DMS53 treated with DMSO at 0.1 percent for 48 hours (cell line): ENCODE data around the gene ZNF467.

ENCODE experiments used
- DNase-seq: peaks from one replicate; lab custom pipeline; 2025; ENCODE audit not compliant: unreplicated experiment; lab: John Stamatoyannopoulos, UW

Gene ZNF467

DNA sequence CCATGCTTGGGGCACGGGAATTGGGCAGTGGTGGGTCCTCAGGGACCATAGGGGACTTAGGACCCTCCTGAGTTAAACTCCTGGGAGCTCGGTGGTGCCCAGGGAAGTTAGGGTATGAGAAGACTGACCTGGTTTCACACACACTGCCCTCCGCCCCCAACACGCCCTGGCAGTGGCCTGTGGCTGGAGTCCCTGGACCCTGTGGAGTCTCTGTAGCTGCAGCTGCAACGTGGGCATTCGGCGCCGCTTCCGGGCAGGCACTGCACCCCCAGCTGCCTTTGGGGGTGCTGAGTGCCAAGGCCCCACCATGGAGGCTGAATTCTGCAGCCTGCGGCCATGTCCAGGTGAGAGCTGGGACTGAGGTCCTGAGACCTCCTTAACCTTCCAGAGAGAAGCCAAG lies 34.9 kb upstream of the ZNF467 start:
- no peak for DNase-seq

DNA sequence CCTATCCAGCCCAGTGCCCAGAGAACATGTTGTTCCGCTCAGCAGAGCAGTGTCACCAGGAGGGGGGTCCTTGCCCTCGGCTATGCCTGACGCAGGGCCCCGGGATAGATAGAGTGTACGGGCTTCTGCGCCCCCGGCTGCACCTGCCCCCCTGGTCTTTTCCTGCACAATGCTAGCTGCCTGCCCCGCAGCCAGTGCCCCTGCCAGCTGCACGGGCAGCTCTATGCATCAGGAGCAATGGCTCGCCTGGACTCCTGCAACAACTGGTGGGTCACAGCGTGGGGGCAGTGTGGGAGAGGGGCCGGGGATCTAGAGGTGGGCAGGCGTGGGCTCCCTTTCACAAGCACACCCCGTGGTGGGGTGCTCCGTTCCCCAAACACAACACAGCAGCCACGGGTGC lies 33.3 kb upstream of the ZNF467 start:
- DNase-seq: no peak

DNA sequence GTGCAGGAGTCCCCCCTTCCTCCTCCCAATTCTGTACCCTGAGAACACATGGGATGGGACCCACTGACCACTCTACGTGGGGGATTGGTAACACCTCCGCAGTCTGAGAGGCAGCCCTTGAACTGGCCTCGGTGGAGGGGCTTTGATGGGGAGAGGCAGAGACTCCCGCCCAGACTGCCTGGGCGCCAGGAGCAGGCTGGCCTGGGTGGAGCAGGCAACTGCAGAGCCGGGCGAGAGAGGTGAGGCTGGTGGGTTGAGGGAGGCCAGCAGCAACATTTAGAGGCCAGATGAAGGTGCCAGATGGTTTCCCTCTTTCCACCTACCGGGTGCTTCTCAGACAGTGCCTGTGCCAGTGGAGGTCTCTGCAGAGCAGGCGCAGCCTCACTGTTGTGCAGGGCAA lies 30.7 kb upstream of the ZNF467 start:
- DNase-seq: no peak

DNA sequence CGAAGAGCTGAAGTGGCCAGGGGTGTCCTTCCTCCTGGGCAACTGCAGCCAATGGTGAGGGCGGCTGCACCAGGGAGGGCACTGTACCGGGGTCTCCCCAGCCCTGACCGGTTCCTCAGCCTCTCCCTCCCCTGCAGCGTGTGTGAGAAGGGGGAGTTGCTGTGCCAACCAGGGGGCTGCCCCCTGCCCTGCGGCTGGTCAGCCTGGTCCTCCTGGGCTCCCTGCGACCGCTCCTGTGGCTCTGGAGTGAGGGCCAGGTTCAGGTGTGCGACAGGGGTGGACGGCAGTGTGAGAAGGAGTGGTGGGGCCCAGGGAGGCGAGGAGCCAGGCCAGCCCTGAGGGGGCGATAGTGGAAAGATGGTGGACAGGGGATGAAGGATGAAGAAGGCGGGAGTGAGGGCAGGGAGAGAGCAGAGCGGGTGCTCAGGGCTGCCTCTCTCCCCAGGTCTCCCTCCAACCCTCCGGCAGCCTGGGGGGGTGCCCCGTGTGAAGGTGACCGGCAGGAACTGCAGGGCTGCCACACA lies 30.2 kb upstream of the ZNF467 start:
- DNase-seq: no peak

DNA sequence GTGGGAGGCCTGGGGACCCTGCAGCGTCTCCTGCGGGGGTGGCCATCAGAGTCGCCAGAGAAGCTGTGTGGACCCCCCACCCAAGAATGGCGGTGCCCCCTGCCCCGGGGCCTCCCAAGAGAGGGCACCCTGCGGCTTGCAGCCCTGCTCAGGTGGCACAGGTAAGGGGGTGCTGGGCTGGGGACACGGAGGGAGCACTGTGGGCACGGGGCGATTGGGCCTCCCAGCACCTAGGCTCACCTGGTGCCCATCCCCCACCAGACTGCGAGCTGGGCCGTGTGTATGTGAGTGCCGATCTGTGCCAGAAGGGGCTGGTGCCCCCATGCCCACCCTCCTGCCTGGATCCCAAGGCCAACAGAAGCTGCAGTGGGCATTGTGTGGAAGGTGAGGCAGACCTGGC lies 29.6 kb upstream of the ZNF467 start:
- DNase-seq: no peak

DNA sequence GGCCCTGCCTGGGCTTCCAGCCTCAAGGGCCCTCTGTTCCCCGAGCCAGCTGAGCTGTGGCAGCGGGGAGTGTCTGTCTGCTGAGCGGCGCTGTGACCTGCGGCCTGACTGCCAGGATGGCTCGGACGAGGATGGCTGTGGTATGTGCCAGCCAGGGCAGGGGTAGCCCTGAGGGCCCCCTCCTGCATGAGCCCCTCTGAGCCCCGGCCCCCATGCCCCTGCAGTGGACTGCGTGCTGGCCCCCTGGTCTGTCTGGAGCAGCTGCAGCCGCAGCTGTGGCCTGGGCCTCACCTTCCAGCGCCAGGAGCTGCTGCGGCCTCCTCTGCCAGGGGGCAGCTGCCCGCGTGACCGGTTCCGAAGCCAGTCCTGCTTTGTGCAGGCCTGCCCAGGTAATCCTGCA lies 28.4 kb upstream of the ZNF467 start:
- no peak for DNase-seq

DNA sequence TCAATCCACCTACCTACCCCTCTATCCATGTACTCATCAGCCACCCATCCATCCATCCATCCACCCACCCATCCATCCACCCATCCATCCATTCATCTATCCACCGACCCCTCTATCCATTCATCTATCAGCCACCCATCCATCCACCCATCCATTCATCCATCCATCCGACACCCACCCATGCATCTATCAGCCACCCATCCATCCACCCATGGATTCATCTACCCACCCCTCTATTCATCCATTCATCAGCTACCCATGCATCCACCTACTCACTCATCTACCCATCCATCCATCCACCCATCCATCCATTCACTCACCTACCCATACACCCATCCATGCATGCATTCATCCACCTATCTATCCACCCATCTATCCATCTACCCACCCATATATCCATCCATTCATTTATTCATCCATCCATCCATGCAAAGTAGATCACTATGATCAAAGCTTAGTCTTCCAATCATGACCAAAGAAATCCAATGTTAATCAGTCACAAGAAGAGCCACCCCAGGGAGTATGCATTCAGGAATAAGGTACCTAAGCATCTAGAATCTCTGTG lies 27.7 kb upstream of the ZNF467 start:
- no peak for DNase-seq

DNA sequence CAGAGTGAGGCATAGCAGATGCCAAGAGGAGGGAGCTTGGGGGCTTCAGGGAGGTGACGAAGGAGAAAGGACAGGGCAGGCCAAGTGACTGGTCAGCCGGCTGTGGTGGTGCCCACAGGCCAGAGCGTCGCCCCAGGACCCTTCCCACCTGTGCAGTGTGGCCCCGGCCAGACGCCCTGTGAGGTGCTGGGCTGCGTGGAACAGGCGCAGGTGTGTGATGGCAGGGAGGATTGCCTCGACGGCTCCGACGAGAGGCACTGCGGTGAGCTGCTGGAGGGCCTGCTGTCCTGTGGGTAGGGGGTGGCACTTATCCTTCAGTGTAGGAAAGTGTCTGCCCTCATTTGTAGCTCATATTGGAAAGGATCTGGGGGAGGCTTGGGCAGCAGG lies 26.8 kb upstream of the ZNF467 start:
- DNase-seq: no peak

DNA sequence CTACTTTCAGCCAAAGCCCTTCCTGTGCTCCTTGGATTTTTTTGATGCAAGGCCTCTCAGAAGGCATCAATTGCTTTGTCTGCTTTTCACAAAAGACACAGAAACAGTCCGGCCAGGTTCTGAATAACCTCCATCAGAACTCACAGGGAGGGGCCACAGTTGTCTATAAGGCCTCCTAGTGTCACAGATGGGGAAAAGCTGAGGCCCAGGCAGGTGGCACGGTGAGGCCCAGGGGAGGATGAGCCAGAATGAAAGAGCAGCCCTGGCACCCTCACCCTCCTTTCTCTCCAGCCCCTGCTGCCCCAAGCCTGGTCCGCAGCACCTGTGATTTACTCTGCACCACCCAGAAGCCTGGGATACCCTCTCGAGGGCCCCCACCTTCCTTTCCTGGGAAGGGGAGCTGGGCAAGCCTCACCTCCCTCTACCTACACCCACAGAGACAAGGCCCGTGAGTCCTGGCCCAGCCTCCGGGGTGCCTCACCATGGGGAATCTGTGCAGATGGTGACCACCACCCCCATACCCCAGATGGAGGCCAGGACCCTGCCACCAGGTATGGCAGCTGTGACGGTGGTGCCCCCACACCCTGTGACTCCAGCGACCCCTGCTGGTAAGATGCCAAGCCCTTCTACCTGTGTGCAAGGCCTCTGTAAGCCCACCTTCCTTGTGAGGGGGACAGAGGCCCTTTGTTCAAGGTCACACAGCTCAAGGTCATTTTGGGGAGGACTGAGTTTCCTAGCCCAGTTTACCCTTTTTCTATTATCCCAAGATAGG lies 26.2 kb upstream of the ZNF467 start:
- DNase-seq: no peak

DNA sequence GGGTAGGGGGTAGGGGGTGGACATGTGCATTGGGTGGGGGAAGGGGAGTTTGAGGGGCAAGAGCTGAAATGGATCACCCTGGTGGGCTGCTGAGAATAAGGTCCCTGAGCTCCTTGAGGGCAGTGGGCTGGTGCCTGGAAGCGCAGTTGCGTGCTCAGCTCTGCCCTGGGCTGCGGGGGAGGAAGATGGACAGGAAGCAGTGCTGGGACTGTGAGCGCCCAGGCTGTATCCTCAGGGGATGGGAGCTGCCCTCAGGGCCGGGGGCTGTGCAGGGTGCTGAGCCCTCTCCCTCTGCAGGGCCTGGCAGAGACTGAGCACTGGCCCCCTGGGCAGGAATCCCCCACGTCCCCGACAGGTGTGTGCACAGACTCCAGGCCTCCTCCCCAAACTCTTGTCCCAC lies 24.4 kb upstream of the ZNF467 start:
- DNase-seq: no peak

DNA sequence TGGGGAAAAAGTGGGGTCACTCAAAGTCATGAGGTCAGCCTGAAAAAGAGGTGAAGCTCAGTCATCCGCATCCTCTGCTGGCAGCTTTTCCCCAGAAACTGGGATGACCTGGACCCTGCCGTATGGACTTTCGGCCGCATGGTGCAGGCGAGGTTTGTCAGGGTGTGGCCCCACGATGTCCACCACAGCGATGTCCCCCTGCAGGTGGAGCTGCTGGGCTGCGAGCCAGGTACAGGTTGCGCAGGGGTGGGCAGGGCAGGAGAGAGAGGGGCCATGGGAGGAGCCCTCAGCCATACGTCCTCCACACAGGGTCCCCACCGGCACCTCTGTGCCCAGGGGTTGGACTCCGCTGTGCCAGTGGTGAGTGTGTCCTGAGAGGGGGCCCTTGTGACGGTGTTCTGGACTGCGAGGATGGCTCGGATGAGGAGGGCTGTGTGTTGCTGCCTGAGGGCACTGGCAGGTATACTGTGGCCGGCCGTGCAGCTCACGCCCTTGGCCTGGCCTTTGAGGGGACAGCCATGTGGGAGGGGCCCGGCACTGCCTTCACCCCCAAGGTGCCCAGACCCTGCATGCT lies 23.0 kb upstream of the ZNF467 start:
- no peak for DNase-seq

DNA sequence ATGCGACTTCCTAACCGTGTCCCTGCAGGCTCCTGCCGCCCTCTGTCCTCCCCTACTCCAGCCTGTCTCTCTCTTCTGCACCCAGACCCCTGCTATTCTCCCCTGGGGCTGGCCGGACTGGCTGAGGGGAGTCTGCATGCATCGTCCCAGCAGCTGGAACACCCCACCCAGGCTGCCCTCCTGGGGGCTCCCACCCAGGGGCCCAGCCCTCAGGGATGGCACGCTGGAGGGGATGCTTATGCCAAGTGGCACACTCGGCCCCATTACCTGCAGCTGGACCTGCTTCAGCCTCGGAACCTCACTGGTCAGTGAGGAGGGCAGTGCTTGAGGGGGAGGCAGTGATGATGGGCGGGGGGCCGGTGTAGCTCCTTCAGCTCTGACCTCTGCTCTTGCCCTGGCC lies 21.7 kb upstream of the ZNF467 start:
- no peak for DNase-seq

DNA sequence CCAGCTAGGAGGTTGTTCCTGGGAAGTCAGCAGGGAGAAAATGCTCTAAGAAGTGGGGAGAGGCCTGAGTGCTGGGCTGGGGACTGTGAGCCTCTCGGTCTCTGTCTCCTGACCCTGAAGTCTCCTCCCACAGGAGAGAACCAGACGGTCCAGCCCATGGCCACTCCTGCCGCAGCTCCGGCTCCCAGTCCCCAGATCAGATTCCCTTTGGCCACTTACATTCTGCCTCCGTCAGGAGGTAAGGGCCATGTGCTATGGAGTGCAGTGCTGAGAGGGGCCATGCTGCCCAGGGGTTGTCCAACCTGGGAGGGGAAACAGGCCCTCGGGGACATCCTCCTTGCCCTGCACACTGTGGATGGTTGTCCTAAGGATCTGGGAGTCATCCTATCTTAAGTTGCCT lies 21.3 kb upstream of the ZNF467 start:
- peak; percentile 20 for DNase-seq

DNA sequence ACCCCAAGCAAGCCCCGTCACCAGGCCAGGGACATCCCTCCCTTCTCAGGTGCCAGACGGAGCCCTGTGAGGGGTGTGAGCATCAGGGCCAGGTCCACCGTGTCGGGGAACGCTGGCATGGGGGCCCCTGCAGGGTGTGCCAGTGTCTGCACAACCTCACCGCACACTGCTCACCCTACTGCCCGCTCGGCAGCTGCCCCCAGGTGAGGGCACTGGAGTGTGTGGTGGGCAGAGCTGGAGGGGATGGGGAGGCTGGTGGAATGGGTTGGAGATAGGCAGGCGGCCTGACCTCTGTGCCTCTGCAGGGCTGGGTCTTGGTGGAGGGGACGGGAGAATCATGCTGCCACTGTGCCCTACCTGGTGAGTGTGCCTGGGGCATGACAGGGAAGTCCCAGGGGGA lies 19.9 kb upstream of the ZNF467 start:
- no peak for DNase-seq

DNA sequence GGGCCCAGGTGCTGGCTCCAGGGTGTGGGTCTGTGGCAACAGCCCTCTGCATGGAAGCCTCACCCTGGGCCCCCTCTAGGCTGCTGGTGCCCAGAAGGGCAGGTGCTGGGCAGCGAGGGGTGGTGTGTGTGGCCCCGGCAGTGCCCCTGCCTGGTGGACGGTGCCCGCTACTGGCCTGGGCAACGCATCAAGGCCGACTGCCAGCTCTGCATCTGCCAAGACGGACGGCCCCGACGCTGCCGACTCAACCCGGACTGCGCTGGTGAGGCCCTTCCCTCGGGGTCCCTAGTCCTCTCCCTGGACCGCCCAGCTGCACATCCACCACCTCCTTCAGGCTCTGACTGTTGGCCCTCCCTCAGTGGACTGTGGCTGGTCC lies 18.8 kb upstream of the ZNF467 start:
- no peak for DNase-seq

DNA sequence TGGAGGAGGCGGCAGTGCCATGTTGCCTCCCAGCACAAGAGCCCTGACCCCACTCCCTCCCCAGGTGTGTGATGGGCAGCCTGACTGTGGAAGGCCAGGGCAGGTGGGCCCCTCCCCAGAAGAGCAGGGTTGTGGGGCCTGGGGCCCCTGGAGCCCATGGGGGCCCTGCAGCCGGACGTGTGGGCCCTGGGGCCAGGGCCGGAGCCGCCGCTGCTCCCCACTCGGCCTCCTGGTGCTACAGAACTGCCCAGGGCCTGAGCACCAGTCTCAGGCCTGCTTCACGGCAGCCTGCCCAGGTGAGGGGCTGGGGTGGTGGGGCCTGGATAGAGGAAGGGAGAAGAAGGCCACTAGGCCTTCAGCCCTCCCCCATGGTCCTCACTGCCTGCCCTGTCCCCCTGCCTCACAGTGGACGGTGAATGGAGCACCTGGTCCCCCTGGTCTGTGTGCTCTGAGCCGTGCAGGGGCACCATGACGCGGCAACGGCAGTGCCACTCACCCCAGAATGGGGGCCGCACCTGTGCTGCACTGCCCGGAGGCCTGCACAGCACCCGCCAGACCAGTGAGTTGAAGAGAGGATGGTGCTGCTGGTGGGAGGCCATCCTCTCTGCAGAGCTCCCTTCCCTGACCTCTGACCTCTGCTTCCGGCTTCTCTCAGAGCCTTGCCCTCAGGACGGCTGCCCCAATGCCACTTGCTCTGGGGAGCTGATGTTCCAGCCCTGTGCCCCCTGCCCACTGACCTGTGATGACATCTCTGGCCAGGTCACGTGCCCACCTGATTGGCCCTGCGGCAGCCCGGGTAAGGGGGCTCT lies 18.2 kb upstream of the ZNF467 start:
- DNase-seq: no peak

DNA sequence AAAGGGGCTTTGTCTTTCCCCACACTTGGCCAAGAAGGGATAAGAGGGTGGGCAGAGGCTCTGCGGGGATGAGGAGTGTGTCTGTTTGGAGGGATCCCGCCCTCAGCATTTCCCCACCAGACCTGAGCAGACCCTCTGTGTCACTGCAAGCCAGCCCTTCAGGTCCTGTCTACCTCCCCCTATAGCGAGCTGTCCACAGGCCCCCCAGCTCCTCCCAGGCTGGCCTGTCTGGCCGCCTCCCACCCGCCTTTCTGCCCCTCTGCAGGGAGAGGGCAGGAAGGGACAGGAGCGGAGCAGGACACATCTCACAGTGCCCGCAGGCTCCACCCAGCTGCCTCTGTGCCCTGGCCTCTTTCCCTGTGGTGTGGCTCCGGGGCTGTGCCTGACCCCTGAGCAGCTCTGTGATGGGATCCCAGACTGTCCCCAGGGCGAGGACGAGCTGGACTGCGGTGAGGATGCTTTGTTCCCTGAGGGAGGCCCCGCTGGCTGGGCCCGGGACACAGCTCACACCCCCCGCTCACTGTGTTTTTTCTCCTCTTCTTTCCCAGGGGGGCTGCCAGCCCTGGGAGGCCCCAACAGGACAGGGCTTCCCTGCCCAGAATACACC lies 17.5 kb upstream of the ZNF467 start:
- no peak for DNase-seq

DNA sequence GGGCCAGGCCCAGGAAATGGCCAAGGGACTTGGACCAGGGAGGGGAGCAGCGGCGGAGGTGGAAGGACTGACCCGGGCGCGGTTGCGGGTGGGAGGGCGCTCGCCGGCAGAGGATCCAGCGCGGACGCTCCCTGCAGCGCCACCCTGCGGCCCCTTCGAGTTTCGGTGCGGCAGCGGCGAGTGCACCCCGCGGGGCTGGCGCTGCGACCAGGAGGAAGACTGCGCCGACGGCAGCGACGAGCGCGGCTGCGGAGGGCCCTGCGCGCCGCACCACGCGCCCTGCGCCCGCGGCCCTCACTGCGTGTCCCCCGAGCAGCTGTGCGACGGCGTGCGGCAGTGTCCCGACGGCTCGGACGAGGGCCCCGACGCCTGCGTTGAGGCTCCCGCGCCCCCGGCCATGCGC lies 16.8 kb upstream of the ZNF467 start:
- peak; percentile 37 for DNase-seq

DNA sequence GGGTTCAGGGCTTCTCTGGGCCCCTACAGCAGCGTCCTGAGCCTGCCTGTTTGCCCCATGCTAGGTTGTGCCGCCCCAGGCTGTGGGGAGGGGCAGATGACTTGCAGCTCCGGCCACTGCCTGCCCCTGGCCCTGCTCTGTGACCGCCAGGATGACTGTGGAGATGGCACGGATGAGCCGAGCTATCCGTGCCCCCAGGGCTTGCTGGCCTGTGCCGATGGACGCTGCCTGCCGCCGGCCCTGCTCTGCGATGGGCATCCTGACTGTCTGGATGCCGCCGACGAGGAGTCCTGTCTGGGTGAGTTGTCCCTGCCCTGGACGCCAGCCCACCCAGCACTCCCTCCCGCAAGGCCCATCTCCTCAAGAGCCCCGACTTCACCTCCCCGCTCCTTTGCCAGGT lies 15.7 kb upstream of the ZNF467 start:
- DNase-seq: no peak

DNA sequence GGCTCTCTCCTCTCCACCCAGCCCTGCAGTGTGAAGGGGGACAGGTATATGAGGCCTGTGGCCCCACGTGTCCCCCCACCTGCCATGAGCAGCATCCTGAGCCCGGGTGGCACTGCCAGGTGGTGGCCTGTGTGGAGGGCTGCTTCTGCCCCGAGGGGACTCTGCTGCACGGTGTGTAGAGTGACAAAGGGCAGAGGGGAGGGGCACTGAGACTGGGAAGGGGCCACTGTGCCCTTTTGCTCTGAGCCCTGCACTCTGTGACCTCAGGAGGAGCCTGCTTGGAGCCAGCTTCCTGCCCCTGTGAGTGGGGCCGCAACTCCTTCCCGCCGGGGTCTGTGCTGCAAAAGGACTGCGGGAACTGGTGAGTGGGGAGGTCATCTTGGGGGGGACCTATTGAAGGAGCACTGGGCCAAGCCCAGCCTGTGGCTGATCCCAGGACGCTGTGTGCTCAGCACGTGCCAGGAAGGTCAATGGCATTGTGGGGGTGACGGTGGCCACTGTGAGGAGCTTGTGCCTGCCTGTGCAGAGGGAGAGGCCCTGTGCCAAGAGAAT lies 15.0 kb upstream of the ZNF467 start:
- no peak for DNase-seq
